Measurements from ENCODE around the gene ASAP2.

Gene ASAP2

DNA sequence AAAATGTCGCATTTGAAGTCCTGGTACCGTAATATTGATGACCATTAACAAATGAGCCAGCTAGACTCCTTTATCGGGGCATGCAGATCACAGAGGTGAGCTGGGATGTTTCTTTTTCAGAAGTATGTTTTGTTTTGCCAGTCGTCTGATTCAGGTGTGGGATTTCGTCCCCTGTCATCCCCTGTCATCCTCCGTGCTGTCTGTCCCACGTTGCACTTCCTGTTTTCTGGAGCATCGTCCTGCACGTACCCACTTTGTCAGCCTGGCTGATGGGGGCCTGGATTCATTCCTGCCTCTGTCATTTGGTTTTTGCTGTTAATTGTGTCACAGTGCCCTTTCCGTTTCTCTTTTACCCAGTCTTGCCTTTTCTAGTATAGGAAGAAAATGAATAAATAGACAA lies 72.8 kb downstream of the ASAP2 start:
- DNase-seq, result no peak

DNA sequence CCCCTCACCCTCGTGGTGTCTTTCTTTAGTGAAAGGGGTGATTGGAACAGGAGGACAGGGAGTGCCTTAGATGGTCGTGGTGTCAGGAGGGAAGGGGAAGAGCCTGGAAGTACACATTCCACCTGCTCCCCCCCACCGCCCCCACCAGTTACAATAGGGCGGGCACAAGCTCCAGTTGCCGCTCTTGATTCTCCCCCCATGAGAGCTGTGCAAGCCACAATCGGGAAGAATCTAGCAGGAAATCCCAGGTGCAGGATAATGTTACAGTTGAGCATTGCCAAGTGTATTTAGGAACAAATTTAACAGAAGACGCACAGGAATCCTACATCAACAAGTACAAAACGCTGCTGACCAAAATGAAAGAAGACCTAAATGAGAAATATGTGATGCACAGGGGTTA lies 73.6 kb downstream of the ASAP2 start:
- no peak for DNase-seq

DNA sequence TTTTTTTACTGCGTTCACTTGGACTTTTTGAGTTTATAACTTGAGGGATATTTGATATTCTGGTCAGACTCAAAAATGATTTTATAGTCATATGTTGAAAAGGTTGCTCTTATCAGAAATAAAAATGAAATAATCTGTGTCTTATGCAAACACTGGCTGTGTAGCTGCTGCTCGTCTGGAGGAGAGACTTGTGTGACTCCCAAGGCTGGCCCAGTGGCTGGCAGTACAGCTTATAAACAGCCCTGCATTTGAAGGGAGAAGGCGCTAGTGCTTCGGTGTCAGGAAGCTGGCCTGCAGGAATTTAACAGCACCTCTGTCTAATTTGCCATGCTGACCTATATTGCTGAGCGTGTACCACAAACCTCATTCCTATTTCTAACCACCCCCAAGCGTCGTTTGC lies 74.5 kb downstream of the ASAP2 start:
- DNase-seq, result no peak

DNA sequence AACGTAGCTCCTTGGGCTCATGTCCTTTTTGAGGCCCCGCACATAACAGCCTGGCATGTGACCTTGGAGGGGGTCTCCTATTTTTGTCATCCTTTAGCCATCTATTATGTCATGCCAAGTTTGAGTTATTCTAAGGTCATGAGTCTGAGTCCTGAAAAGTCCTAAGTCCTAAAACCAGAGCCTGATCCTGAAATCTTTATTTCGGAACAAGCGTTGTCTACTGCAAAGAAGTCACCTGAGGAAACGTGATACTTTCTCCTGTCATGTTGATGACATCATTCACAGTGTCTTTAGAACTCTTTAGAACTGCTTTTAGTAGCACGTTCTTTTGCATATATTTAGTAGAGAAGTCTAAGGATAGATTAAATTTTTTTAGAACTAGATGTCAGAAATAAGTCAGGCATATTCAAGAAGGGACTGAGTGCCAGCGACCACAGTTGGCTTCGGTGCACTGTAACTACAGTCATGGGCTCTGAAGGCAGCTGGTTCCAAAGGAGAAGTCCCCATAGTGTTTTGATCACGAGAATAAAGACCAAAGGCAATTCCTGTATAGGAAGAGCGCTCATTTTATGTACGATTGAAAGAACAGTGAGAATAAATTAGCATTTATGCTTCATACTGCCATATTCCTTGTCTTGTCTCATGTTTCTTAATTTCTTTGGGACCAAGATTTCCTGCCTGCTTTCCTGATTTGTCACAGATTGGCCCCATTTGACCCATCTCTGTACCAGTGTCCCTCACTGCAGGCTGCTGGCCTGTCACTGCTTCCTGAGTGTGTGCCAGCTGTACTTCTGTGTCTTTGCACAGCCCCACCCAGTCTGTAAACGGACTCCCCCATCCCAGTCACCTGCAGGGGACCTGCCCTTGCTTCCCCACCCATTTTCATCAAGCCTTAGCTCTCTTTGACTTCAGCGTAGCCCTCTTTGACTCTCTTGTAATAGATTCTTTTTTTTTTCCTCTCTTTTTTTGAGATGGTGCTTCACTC lies 75.8 kb downstream of the ASAP2 start:
- DNase-seq, result peak; percentile 25

DNA sequence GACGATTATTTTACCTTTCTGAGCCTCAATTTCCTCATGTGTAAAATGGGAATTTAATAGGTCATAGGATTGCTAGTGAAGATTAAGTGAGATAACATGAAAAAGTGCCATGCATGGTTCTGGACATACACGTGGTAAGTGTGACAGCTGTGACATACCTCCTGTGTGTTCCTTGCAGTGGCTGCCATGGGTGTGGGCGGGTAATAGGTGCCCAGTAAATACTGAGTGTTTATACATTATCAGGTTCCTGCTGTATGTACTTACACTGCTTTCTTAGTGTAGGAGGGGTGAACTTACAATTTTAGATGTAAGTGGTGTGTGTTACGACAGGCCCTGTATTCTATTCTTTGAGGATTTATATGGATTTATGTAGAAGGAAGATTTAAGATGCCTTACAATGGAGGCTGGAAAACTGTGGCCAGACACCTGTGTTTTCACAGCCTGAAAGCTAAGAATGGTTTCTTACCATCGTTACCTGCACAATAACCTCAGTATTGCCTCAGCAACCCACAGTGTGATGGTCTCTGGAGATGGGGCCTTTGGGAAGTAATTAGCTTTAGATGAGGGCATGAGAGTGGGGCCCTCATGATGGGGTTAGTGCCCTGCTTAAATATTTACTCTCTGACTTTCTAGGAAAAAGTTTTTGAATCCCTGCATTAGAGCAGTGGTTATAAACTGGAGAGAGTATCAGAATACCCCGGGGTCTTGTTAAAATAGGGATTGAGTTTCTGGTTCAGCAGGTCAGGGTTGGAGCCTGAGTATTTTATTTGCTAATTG lies 78.1 kb downstream of the ASAP2 start:
- no peak for DNase-seq

DNA sequence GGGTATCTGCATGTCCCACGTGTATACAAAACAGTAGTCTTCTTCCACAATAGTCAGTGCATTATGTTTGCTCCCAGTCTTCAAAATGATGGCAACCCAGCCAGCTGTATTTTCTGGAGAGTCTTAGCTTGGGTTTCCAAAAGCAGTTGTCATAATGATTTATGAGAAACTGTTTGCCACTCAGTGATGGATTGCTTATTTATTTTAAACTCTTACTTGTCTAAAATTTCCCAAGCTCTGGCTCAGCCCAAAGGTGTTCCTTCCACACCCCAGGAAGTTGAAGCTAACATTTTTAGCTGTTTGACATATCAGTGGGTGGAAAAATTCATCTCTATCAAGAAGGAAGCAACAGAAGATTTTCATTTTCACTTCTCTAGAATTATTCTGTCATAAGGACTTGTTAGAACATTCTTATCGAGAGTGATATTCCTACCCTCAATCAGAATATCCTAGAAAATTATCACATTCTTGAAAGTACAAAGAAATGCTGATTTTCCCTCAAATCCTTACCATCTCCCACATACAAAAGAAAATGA lies 78.8 kb downstream of the ASAP2 start:
- no peak for DNase-seq

DNA sequence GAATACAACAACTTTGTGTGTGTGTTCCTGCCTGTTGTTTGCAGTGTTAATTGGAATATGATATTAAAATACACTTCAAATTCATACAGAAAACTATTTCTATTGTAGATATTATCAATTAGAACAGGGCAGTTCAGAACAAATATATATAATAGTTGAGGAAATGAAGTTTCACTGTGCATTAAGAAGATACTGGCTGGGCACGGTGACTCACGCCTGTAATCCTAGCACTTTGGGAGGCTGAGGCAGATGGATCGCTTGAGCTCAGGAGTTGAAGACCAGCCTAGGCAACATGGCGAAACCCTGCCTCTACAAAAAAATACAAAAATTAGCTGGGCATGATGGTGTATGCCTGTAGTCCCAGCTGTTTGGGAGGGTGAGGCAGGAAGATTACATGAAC lies 79.3 kb downstream of the ASAP2 start:
- no peak for DNase-seq

DNA sequence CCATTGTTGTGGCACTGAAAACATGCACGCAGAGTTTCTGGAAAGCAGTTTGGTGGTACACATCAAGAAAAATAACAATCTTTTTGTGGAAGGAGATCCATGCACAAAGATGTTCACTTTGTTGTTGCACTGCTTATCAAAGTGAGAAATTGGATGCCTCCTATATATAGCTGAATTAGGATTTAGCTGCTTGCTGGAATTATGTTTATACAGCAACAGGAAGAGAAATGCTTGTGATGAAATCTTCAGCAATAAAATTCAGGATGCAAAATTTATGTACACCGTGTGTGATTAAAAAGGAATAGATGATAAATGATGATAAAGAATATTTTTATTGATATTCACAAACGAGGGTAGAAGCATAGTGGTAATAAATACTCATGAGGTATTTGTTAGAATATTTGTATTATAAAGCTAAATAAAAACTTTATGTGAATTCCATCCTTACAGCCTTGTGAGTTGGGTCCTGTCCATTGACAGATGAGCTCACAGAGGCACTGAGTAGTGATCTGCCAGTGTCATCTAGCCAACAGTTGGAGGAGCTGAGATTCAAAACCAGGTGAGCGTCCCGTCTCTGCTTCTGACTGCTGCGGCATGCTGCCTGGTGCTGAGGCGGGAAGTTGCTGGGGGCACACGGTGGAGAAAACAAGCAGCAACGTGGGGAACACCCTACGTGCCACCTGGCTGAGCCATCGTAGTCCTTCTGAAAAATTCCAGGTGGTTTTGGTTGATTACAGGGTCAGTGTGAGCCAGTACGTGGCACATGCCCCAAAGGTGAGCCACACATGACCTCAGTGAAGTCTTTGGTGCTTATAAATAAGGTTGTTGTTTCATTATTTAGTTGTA lies 80.2 kb downstream of the ASAP2 start:
- DNase-seq, result no peak

DNA sequence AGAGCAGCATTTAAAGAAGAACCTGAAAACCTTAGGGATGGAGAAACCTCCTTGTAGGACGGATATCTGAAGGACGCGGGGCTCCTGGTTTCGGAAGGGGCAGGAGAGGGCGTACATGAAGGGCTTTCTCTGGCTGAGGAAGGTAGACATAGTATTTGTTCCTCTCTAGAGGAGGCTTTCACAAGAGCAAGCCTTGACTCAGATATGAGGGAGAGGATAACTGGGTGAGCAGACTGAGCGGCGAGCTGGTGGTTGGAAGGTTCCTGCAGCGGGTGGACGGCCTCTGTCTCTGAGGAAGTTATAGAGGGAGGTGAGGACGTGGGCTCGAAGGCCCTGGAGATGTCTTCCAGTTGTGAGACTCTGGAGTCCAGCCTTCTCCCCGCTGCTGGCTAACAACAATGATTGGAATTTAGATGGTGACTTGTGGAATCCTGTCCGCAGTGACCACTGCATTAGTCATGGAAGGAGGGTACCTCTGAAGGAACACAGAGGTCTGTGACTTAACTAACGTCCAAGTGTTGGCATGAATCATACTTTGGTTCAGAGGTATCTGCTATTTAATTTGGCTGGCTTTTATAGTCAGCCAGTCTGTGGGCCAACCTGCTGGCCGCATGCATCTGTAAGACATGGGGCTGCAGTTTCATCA lies 80.9 kb downstream of the ASAP2 start:
- DNase-seq, result no peak

DNA sequence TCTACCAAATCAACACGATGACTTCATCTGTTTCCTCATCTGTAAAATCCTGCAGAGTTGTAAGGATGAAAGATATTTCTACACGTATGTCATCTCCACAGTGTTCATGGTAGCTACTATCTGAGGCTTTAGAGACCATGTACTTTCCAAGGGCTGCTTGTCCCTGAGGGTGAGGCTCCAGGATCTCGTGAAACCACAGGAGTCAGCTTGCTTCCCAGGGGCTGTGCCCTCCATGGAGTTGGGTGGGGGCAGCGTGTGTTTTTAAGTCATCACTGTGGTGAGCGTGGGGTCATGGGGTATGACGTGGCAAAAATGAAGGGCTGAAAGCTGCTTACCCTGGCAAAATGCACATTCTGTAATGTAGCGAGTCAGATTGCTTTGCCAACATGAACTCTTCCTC lies 81.6 kb downstream of the ASAP2 start:
- no peak for DNase-seq

DNA sequence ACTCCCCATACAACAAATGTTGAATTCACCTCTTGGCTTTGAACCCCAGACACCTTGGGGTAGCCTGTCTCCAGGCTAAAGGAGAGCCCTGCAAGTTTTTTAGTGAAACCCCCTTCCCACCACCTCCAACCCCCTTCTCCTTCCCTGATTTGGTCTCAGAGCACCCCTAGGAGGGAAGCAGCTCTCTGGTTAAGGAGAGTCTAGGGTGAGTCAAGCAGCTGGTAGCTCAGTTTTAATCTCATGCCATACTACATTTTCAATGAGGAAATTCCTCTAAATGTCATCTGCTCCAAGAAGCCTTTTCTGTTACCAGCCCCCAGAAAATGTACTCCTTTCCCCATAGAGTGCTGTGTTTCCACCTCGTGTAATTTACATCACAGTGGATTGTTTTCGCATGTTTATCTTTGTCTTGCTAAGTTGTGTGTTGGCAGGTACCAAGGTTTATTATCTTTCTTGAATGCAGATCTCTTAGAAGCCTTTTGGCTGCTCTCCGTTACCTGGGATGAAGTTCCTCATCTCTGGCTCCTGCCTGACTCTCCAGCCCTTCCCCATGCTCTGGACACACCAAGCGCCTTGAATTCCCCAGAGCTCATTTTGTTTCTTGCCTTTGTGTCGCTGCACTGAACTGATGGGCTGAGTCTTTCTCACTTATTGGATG lies 82.2 kb downstream of the ASAP2 start:
- DNase-seq, result no peak

DNA sequence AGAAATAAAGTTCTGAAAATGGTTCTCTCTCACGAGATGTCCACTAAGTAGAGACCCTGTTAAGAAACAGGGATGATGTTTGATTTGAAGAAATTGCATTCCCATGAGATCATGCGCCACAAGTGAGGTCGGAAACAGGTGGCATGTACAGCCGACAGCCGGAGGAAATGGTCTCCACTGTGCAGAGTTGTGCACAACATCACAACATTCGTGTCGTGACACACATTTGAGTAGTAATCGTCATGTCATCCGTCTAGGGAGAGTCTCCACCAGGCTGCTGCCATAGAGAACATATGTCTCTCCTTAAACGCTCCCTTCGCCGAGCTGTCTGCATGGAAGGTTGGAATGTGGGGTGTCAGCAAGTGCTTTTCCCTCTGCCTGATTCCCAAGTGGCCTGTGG lies 84.7 kb downstream of the ASAP2 start:
- DNase-seq, result no peak

DNA sequence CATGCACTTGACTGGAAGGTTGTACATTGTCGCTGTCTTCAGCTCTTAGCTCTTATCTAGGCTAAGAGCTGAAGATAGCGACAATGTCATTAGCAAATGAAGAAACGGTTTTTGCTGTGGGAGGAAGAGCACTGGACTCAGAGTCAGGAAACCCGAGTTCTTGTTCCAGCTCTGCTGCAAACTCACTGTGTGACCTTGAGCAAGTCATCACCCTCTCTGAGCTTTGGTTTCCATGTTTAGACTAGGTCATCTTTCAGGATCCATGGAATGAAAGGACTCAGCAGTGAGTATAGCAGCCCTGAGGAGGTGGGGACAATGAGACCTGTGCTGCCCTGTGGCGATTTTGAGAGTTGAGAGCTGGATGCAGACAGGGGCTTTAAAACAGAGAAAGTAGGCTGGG lies 85.3 kb downstream of the ASAP2 start:
- DNase-seq, result no peak

DNA sequence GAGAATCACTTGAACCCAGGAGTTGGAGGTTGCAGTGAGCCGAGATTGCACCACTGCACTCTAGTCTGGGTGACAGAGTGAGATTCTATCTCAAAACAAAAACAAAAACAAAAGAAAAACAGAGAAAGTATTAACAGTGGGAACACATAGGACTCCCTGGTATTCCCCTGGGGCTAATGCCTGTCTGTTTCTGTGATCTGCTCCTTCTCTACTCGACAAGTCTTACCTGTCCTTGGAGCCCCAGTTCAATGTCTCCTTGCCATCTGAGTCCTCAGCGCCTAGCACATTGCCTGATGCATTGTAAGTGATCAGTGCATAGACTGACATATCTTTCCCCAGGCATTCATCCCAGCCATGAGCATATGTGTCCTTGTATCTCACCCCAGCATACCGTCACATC lies 85.8 kb downstream of the ASAP2 start:
- DNase-seq, result no peak

DNA sequence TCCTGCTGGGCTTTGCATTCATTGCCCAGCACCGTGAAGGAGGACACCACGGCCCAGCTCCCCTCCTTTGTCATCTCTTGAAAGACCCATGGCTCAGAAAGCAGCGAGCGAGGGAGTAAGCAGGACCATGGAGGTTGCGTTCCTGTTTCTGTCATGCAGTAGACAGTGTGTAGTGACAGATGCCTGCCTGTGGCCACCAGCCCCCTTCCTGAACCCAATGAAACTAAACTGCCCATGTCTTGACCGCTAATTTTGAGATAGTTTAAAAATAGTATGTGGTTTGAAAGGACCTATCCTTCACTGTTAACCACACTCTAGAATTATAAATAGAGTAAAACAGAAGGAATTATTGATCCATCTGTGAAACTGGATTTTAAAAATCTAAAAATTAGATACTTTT lies 88.2 kb downstream of the ASAP2 start:
- no peak for DNase-seq

DNA sequence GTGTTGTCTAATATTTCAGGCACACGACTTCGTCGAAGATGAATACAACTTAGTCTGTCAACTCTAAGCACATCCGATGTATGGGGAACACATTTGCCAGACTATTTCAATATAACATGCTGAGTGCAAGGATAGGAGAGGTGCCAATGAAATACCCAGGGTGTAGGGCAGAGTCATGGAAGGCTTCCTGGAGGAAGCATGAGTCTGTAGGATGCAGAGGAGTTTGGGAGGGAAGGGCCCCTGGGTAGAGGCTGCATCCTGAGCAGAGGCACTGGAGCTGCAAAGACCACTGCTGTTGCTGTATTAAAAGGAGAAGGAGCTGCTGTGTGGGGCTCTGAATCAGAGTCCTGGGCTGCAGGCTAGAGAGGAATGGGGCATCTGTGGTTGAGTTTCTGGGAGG lies 89.9 kb downstream of the ASAP2 start:
- DNase-seq, result no peak

DNA sequence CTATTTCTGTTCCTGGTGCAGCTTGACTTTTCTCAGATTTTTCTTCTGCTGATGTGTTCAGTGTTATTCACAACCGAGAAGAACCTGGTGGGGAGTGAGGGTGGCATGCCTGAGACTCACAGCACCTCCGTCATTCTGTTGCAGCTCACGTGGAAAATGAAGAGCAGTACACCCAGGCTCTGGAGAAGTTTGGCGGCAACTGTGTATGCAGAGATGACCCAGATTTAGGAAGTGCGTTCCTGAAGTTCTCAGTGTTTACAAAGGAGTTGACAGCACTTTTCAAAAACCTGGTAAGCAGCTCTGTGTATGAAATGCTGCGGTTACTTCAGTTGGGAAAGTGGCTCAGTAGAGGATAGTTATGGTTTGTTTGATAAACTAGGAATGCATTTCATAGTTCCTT lies 90.5 kb downstream of the ASAP2 start:
- no peak for DNase-seq

DNA sequence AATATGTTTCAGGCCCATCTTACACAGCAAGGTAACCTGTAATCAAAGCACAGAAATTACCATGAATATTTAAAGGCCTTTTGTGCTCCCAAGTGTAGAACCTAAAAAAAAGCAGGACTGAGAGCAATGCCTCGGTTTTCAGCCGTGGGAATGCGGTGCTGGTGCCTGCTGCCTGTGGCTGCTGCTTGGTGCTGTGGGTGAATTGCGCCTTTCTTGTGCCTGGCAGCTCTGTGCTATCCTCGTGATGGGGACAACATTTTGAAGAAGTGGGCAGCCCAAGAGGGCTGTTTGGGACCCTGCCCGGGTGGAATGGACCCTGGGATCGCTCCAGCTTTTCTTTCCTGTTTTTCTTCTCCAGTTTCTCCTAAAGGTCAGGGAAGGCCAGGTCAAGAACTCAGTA lies 91.2 kb downstream of the ASAP2 start:
- no peak for DNase-seq

DNA sequence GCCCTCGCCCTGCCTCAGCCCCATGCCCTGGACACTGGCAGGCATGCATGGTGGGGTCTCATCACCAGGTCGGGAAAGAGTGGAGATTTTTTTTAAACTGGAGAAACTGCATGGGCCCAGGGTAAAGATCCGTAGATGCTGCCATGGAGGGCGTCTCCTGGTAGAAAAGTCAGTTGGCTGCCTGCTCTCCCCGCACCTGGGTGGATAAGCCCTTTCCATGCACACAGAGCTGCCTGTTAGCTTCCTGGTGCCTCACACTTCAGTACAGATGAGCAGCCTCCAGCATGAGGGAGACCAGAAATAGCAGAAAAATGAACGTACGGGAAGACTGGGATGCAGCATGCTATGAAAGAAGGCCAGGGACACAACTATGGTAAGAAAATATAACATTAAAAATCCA lies 92.0 kb downstream of the ASAP2 start:
- no peak for DNase-seq

DNA sequence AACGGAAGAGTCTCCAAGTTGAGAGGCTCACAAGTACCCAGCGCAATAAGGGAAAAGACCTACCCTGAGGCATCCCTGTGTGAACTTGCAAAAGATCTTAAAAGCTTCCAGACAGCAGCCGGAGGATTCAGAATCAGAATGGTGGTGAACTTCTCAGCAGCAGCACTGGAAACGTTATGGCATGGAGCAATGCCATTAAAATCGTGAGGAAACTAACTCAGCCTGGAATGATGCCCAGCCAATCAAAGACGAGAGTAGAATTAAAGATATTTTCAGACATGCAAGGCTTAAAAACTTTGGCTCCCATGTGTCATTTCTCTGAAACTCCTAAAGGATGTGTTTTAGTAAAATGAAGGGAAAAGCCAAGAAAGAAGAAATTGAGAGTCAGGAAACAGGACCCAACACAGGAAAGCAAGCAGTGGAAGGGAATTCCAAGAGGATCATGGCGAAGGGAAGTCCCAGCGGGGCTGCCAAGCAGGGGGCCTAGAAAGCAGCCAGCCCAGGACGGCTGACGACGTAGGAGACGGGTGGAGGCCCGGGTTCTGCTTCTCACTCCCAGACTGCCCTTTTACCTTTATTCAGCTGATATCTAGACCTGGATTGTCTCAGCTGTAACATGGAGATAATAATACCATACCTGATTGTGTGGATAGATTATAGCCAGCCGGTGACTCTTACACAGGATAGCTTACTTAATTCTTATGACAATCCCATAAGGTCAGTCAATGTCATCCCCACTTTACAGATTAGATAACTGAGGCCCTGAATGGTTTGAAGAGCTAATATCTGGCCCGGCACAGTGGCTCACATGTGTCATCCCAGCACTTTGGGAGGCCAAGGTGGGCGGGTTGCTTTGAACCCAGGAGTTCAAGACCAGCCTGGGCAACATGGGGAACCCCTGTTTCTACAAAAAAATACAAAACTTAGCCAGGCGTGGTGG lies 92.8 kb downstream of the ASAP2 start:
- no peak for DNase-seq

DNA sequence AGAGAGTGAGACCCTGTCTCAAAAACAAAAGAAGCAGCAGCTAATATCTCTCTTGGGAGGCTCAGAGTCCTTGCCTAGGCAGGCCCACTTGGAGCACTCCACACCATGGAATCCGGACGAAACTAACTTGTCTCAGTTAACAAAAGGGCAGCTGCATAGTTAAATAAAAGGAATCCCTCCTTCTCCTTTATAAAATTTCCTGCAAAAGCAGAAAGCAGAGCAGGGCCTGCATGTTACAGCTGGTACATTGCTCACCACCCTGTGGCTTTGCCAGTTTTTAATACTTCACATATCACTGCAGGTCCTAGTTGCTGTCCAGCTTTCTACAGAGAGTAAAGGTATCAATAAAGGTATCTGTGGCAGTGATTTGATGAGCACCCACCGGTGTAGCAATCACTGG lies 93.6 kb downstream of the ASAP2 start:
- DNase-seq, result no peak
